IMR-90 (cell line): ENCODE results near the gene RIPOR2. TPM values are rescaled to one million over a fixed set of nuclear protein-coding genes. Genes with fewer than 3 reads are reported as not detected.

Source experiments
- ATAC-seq: fragments of 200-7000 bp; cut with Tn5 transposase; 2 replicates; pipeline ENCODE4 v1.9.1; 2020; ENCODE audit warnings: low read depth, mild to moderate bottlenecking, moderate library complexity
- BruUV-seq: library from RNA; stranded (reverse); fragments of 400-500 nt; replicated peaks from 2 replicates; lab custom pipeline; 2021; lab: Mats Ljungman, UMichigan
- CTCF ChIA-PET: fragments of 300-600 bp; formaldehyde crosslinking; extraction: SDS; loops from one replicate; lab custom pipeline; 2021; ENCODE audit warnings: antibody characterized with exemption; lab: Yijun Ruan, JAX
- POLR2A ChIA-PET: fragments of 300-600 bp; sonication (Branson Sonifier 250); formaldehyde crosslinking; loops from one replicate; lab custom pipeline; 2022; ENCODE audit warnings: antibody characterized with exemption; ENCODE audit not compliant: unreplicated experiment; lab: Charles Lee
- DNase-seq: peaks from one replicate; pipeline ENCODE4 v3.0.0; 2013
- H2AFZ ChIP-seq: replicated peaks from 2 replicates; pipeline ENCODE3; 2013; ENCODE audit warnings: low read length, mild to moderate bottlenecking; ENCODE audit not compliant: poor library complexity
- H2AK5ac ChIP-seq: 2 replicates; pipeline ENCODE4 v1.6.1; 2013; ENCODE audit warnings: low read depth, low read length, inconsistent platforms
- H2AK9ac ChIP-seq: replicated peaks from 2 replicates; pipeline ENCODE3; 2013; ENCODE audit warnings: mild to moderate bottlenecking, low read depth, low read length, moderate library complexity; ENCODE audit not compliant: poor library complexity
- H2BK120ac ChIP-seq: 2 replicates; pipeline ENCODE4 v1.6.1; 2013; ENCODE audit warnings: low read depth, low read length, inconsistent platforms
- H2BK15ac ChIP-seq: 3 replicates; pipeline ENCODE4 v1.6.1; 2013; ENCODE audit warnings: low read depth, low read length, inconsistent platforms
- H2BK20ac ChIP-seq: 2 replicates; pipeline ENCODE4 v1.6.1; 2013; ENCODE audit warnings: low read depth, mild to moderate bottlenecking, inconsistent platforms, low read length, moderate library complexity
- H2BK5ac ChIP-seq: 2 replicates; pipeline ENCODE4 v1.6.1; 2013; ENCODE audit warnings: mild to moderate bottlenecking, low read depth, low read length, inconsistent platforms; ENCODE audit not compliant: poor library complexity, severe bottlenecking
- H3K14ac ChIP-seq: replicated peaks from 2 replicates; pipeline ENCODE4 v1.6.1; 2013; ENCODE audit warnings: low read depth, low read length, inconsistent platforms
- H3K18ac ChIP-seq: 2 replicates; pipeline ENCODE4 v1.6.1; 2013; ENCODE audit warnings: low read depth, low read length, control low read depth
- H3K23ac ChIP-seq: 2 replicates; pipeline ENCODE4 v1.6.1; 2013; ENCODE audit warnings: low read depth, low read length, inconsistent platforms
- H3K27ac ChIP-seq: 2 replicates; pipeline ENCODE4 v1.5.1; 2013; ENCODE audit warnings: mild to moderate bottlenecking, control low read depth, low read length; ENCODE audit not compliant: insufficient read depth
- H3K27me3 ChIP-seq: 2 replicates; pipeline ENCODE4 v1.6.1; 2013; ENCODE audit warnings: low read length; ENCODE audit not compliant: control insufficient read depth, insufficient read depth
- H3K36me3 ChIP-seq: 2 replicates; pipeline ENCODE4 v1.6.1; 2013; ENCODE audit warnings: low read length, mixed read lengths; ENCODE audit not compliant: control insufficient read depth, insufficient read depth
- H3K4ac ChIP-seq: 2 replicates; pipeline ENCODE4 v1.6.1; 2013; ENCODE audit warnings: low read depth, low read length, inconsistent platforms
- H3K4me1 ChIP-seq: 2 replicates; pipeline ENCODE4 v1.6.1; 2013; ENCODE audit warnings: low read length, mixed read lengths; ENCODE audit not compliant: control insufficient read depth, insufficient read depth
- H3K4me2 ChIP-seq: 2 replicates; pipeline ENCODE4 v1.6.1; 2013; ENCODE audit warnings: low read depth, mild to moderate bottlenecking, control low read depth, low read length, moderate library complexity
- H3K4me3 ChIP-seq: 2 replicates; pipeline ENCODE4 v1.5.1; 2013; ENCODE audit warnings: low read depth, mild to moderate bottlenecking, control low read depth, low read length, moderate library complexity; ENCODE audit not compliant: insufficient read depth
- H3K56ac ChIP-seq: 2 replicates; pipeline ENCODE4 v1.6.1; 2013; ENCODE audit warnings: low read length, inconsistent platforms; ENCODE audit not compliant: insufficient read depth; ENCODE audit errors: extremely low read depth
- H3K79me1 ChIP-seq, 2 experiments: 2 replicates each; pipeline ENCODE4 v1.6.1; 2013; ENCODE audit warnings: low read length in 2 of 2, inconsistent platforms in 1 of 2, low read depth in 1 of 2
- H3K9ac ChIP-seq: 2 replicates; pipeline ENCODE4 v1.6.1; 2013; ENCODE audit warnings: low read depth, low read length, control low read depth
- H3K9me1 ChIP-seq: 2 replicates; pipeline ENCODE4 v1.6.1; 2013; ENCODE audit warnings: low read length, inconsistent platforms; ENCODE audit not compliant: insufficient read depth
- H3K9me3 ChIP-seq: 2 replicates; pipeline ENCODE4 v1.6.1; 2013; ENCODE audit warnings: low read length; ENCODE audit not compliant: control insufficient read depth, insufficient read depth
- H4K20me1 ChIP-seq: 2 replicates; pipeline ENCODE4 v1.6.1; 2013; ENCODE audit warnings: low read length, inconsistent platforms; ENCODE audit not compliant: insufficient read depth
- H4K5ac ChIP-seq: 2 replicates; pipeline ENCODE4 v1.6.1; 2013; ENCODE audit warnings: mild to moderate bottlenecking, low read depth, low read length, control low read depth
- H4K8ac ChIP-seq, 2 experiments: 2 replicates each; pipeline ENCODE4 v1.6.1; 2013; ENCODE audit warnings: low read depth in 2 of 2, low read length in 2 of 2, control low read depth in 1 of 2, inconsistent platforms in 1 of 2
- H4K91ac ChIP-seq: 2 replicates; pipeline ENCODE4 v1.6.1; 2013; ENCODE audit warnings: low read depth, low read length, inconsistent platforms; ENCODE audit not compliant: insufficient read depth
- MAFK ChIP-seq: IDR thresholded peaks from 2 replicates; pipeline ENCODE4 v1.6.1; 2012; ENCODE audit warnings: low read depth, low read length, improper control_type of control experiment
- NFE2L2 ChIP-seq: fragments of 150-350 bp; IDR thresholded peaks from 2 replicates; pipeline ENCODE4 v1.6.1; 2016; ENCODE audit warnings: low read depth, mild to moderate bottlenecking, low read length
- RCOR1 ChIP-seq: IDR thresholded peaks from 2 replicates; pipeline ENCODE4 v1.6.1; 2012; ENCODE audit warnings: mild to moderate bottlenecking, low read length, improper control_type of control experiment; ENCODE audit not compliant: insufficient replicate concordance
- WGBS, 2 experiments: methylation state at CpG; one replicate each; pipeline versions ENCODE4 v1.1.5 to v1.1.7; 2013; ENCODE audit warnings: missing lambda C conversion rate in 2 of 2; ENCODE audit not compliant: insufficient read length in 1 of 2; ENCODE audit errors: extremely low coverage in 2 of 2; 5-methylcytosine and 5-hydroxymethylcytosine counted together
- dilution Hi-C: fragments of 300-500 bp; cut with HindIII; formaldehyde crosslinking; loops from one replicate; pipeline ENCODE4 v1.14.3; 2018; ENCODE audit warnings: low sequenced_read_pairs; ENCODE audit not compliant: unreplicated experiment
- in situ Hi-C: fragments of 300-500 bp; cut with MboI; formaldehyde crosslinking; loops from 3 replicates; pipeline ENCODE4 v1.14.3; 2019; ENCODE audit warnings: low sequenced_read_pairs, inconsistent platforms, mixed read lengths
- intact Hi-C: fragments of 100-400 bp; cut with micrococcal nuclease; formaldehyde crosslinking; loops from 2 replicates; pipeline ENCODE4 v1.10.0; 2022
- polyA plus RNA-seq, 3 experiments: library from polyadenylated mRNA; depleted of rRNA; stranded (reverse); fragments of >200 nt; gene quantifications; 2 replicates each; pipeline ENCODE4 v1.2.3, GENCODE V29; 2012; ENCODE audit warnings: low replicate concordance in 1 of 3
- total RNA-seq: library from RNA; depleted of rRNA; stranded (reverse); fragments of >200 nt; gene quantifications from 2 replicates; pipeline ENCODE4 v1.2.3, GENCODE V29; 2012

The RIPOR2 gene
- total and polyA plus RNA-seq, 2 of the 4 experiments (the other 2 are of a cell fraction): 1.1 to 1.2 TPM

GRCh38 chr6:24864343-24864742 lies 71.4 kb downstream of the RIPOR2 start:
- H4K5ac ChIP-seq: no peak overlapping the region
- no peak overlapping the region for H3K14ac ChIP-seq
- H3K27ac ChIP-seq: no peak overlapping the region
- no peak overlapping the region; the same call in 1 of the 2 replicates for H4K91ac ChIP-seq
- no peaks in the 10 kb centered on the region for H3K9me3 ChIP-seq
- H4K8ac ChIP-seq: no peak overlapping the region; a peak in 1 of 4 replicates
- no peaks in the 10 kb centered on the region for H3K27me3 ChIP-seq
- ATAC-seq (peak; percentile 79), DNase-seq (peak; percentile 85)
- intact Hi-C loops: no loop called here
- no peak overlapping the region for H2BK15ac ChIP-seq
- H4K20me1 ChIP-seq: no peaks in the 10 kb centered on the region
- no peak overlapping the region for H3K56ac ChIP-seq
- no peaks in the 10 kb centered on the region; the same call in 1 of the 2 replicates for H3K9me1 ChIP-seq
- H2AK9ac ChIP-seq: no peak overlapping the region
- no peak overlapping the region for H2AK5ac ChIP-seq
- no peak overlapping the region for H3K4ac ChIP-seq
- in situ Hi-C loops: loop anchor here (5.0 kb wide), 1 partner anchor 143 kb away; no protein-coding TSS in a partner anchor
- H3K4me3 ChIP-seq: no peak overlapping the region
- H2BK5ac ChIP-seq: no peak overlapping the region
- H2BK20ac ChIP-seq: peak overlapping the region; percentile 18; the same call in 1 of the 2 replicates
- BruUV-seq: no TSS peak
- peaks cover 26% of the 10 kb centered on the region for H3K36me3 ChIP-seq
- dilution Hi-C loops: no loop called here
- no peak overlapping the region for H2BK120ac ChIP-seq
- ChIA-PET CTCF (no interaction called here), POLR2A (no interaction called here)
- H3K18ac ChIP-seq: no peak overlapping the region
- H3K9ac ChIP-seq: no peak overlapping the region
- no peak overlapping the region for H3K4me2 ChIP-seq
- H2AFZ ChIP-seq: no peak overlapping the region
- no peaks in the 10 kb centered on the region for H3K79me1 ChIP-seq
- no peak overlapping the region for H3K23ac ChIP-seq
- WGBS, 2 experiments: no CpG with 5 or more reads among the region's 1 CpG
- no peaks in the 10 kb centered on the region for H3K4me1 ChIP-seq
- TF ChIP-seq RCOR1 (no peak), MAFK (no peak), NFE2L2 (no peak)
